GM19023 (cell line): ENCODE results near the gene CDK18.

Experiments used
- ATAC-seq: cut with Tn5 transposase; IDR thresholded peaks from one replicate; pipeline ENCODE4 v1.9.1; 2021; ENCODE audit warnings: mild to moderate bottlenecking, moderate library complexity; ENCODE audit not compliant: unreplicated experiment

Gene CDK18

DNA sequence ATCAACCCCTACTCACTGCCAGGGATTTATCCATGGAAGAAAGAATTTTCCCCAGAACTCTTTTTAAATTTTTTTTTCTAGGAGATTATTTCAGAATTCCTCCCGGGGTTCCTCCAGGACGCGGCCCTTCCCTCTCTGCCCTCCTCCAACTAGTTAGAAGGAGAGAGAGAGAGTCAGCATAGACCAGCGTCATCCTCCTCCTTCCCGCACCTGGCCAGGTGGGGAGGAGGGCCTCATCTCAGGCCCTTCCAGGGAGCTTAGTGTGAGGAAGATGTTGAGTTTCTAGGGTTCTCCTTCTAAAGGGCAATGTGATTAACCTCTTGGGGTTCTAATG is 63.6 kb downstream of the CDK18 start:
- ATAC-seq, result no peak

DNA sequence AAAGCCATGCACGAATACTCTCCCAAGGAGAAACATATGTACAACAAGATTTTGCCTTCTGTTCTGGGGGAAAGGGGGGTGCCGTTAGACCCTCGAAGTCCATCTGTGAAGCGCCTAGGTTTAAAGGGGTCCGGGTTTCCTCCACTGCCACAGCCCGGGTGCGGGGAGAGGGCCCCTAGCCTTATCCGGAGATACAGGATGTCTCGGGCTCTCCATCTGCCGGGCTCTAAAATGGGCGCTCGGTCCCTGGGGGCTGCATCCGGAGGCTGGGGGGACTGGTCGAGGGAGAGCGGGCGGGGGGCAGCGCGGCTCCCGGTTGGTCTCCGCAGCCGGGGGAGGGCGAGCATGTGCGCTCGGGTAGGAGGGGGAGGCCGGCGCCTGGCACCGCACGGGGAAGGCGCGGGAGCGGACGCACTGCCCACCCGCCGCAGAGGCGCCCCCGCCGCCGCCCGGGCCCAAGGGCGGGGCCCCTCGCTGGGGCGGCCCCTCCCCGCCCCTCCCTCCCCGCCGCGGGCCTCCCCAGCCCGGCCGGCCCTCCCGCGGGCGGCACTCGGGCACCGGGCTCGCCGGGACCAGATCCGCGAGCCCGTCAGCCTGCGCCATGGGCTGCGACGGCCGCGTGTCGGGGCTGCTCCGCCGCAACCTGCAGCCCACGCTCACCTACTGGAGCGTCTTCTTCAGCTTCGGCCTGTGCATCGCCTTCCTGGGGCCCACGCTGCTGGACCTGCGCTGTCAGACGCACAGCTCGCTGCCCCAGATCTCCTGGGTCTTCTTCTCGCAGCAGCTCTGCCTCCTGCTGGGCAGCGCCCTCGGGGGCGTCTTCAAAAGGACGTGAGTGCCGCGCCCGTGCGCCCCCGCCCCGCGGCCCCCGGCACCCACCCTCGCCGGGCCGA is 64.2 kb downstream of the CDK18 start:
- no peak for ATAC-seq

GRCh38 chr1:205569411-205570172 is 65.1 kb downstream of the CDK18 start:
- no peak for ATAC-seq

- no peak for ATAC-seq
These were observed 65.7 kb downstream of the CDK18 start for GRCh38 chr1:205570173-205570501.

DNA sequence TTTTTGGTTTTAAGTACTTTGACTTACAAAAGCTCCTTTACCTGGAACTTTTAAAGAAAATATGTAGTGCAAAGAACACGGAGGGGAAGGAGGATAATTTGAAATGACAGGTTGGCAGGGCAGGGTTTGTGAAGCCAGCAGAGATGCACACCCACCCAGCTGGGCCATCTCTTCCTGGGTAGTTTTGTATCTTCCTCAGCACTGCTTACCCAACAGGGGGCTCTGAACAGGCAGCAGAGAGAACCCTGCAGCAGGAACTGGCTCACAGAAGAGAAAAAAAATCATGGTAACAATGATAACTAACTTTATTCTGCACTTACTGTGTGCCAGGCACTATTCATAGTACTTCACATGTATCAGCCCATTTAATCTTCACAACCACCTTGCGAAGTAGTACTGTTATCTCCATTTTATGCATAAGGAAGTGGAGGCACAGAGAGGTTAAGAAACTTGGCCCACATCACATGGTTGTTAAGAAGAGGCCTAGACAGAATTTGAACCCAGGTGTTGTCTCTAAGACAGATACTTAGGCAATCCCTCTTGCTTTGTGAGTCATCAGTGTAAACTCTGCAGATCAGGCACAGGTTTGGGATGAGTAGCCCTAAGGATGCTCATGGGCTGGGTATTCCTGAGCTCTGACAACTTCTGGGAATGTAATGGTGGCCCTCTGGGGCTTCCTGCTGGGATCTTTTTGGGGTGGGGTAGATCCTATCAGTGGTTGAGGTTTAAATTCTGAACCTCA is 66.5 kb downstream of the CDK18 start:
- no peak for ATAC-seq

GRCh38 chr1:205571747-205572146 is 67.3 kb downstream of the CDK18 start:
- no peak for ATAC-seq

DNA sequence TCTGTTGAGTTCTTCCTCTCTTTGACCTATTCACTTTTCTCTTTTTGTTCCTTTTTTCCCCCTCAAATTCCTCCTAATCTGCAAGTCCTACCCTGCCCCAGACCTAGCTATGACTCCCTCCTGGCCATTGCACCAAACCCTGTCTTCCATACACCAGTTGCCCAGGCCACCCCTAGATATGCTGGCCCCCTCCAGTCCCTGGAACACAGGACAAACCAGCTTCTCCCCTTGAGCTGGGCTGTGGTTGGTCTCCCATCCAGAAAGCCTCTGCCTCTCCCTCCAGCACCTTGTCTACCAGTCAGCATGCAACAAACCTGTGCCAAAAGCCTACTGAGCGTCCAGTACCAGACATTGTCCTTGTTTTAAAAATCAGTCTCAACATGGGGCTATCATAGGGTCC is 68.0 kb downstream of the CDK18 start:
- no peak for ATAC-seq

DNA sequence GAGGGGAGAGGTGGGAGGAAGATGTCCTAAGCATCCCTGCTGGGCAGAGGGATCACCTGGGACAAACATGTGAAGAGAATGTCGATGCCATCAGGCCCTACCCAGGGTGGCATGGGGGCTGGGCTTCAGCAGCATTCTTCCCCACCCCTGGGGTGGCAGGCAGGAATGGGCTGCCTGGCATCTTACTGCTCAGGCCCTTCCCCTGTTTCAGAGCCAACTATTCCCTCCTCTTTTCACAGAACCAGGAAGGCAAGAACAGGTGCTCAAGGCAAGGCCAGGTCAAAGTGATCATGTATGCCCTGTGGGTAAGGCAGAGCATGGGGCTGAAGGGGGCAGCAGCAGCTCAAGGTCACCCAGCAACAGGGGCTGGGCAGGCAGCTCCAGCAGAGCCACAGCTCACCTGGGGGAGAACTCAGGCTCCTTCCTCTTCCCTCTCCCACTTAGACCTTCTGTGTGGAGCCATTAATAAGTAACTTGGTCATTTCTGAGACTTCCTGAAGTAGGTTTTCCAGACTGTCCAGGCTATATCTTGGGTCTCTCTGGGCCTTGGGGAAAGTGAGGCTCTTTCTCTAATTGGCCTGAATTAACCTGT is 70.9 kb downstream of the CDK18 start:
- ATAC-seq, result no peak

DNA sequence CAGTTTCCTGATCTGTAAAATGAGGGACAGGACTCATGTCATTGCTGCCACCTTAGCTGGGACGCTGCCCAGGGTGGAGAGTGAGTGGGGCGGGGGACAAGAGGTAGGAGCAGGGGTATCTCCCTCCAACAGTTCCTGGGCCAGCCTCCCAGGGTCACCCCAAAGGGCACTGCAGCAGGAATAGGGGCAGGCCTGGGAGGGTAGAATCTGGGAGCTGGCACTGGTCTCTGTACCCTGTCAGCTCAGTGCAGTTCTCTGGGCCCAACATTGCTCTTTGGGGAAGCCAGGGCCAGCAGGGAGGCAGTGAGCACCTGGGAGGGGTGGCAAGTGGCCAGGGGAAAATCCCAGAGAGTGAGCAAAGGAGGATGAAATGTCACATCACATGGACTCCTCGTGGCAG is 71.5 kb downstream of the CDK18 start:
- ATAC-seq, result no peak

GRCh38 chr1:205576805-205577761 is 72.6 kb downstream of the CDK18 start:
- no peak for ATAC-seq

GRCh38 chr1:205577874-205578658 is 73.6 kb downstream of the CDK18 start:
- ATAC-seq, result no peak

- ATAC-seq, result no peak
These were observed 74.5 kb downstream of the CDK18 start for GRCh38 chr1:205578780-205579571.

DNA sequence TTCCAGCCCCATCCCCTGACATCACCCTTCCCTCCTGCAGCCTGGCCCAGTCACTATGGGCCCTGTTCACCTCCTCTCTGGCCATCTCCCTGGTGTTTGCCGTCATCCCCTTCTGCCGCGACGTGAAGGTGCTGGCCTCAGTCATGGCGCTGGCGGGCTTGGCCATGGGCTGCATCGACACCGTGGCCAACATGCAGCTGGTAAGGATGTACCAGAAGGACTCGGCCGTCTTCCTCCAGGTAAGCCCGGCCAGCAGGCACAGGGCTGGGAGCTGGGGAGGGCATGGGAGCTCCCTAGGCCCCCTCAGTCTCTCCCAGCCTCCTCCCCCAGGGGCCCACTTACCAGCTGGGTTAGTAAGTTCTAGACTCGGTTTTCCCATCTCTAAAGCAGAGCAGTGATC is 75.2 kb downstream of the CDK18 start:
- ATAC-seq, result no peak

DNA sequence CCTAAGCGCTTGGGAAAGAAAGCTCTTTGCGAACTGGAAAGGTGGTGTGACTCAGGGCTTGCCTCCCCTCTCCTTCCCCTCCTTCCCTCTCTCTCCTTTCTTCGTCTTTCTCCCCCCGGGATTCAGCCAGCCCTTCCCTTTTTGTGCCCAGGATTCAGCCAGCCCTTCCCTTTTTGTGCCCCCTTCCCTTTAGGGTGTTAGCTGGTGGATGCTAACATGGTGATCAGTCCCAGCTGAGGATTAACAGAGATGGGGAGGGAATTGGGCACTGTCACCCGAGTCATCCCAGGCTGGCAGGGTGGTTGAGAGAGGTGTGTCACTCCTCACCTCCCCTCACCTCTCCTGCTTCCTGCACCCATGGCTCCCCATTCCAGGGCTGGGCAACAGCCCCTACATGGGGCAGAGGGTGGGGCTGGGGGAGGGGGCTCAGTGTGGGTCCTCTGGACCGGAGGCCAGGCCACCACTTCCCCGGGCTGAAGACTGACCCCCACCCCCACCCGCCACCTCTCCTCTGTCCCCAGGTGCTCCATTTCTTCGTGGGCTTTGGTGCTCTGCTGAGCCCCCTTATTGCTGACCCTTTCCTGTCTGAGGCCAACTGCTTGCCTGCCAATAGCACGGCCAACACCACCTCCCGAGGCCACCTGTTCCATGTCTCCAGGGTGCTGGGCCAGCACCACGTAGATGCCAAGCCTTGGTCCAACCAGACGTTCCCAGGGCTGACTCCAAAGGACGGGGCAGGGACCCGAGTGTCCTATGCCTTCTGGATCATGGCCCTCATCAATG is 75.9 kb downstream of the CDK18 start:
- ATAC-seq, result no peak

DNA sequence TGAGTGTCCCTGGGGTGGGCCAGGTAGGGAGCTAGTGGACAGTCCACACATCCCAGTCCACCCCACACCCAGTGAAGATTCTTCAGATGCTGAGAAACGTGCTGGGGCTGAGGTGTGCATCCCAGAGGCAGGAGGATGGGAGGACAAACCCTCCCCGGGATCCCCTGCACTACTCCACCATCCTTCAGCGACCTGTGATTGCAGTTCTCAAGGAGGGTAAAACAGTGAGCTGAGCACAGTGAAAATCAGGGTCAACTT is 76.4 kb downstream of the CDK18 start:
- ATAC-seq, result no peak

GRCh38 chr1:205581321-205581980 is 77.0 kb downstream of the CDK18 start:
- no peak for ATAC-seq

- no peak for ATAC-seq
These were observed 77.6 kb downstream of the CDK18 start for GRCh38 chr1:205582046-205582445.
